22Rv1 (cell line): Measurements from ENCODE around the gene EEA1.

Experiments
- CTCF ChIP-seq: fragments of 450-650 bp; IDR thresholded peaks from 2 replicates; pipeline ENCODE4 v1.5.1; 2017; ENCODE audit warnings: mild to moderate bottlenecking
- ZFX ChIP-seq: fragments of 450-650 bp; IDR thresholded peaks from 2 replicates; pipeline ENCODE4 v1.6.1; 2017; ENCODE audit warnings: antibody characterized with exemption, borderline replicate concordance

- TF ChIP-seq CTCF (no peak), ZFX (no peak)
Observed at GRCh38 chr12:92938638-92939037, 9.5 kb upstream of the EEA1 start.
